Measurements from ENCODE around the gene APOBEC2.
A peak's percentile ranks its signal among the peaks of the same experiment; 100 is the strongest.

The APOBEC2 gene

GRCh38 chr6:41061196-41061726 lies 8.3 kb downstream of the APOBEC2 start:
- no peak for DNase-seq (ENCODE audit: low spot score)

- no peak for DNase-seq (ENCODE audit: low spot score)
These were observed 9.1 kb downstream of the APOBEC2 start for GRCh38 chr6:41062056-41062455.

GRCh38 chr6:41063884-41064285 lies 10.9 kb downstream of the APOBEC2 start:
- DNase-seq (ENCODE audit: low spot score): no peak

DNA sequence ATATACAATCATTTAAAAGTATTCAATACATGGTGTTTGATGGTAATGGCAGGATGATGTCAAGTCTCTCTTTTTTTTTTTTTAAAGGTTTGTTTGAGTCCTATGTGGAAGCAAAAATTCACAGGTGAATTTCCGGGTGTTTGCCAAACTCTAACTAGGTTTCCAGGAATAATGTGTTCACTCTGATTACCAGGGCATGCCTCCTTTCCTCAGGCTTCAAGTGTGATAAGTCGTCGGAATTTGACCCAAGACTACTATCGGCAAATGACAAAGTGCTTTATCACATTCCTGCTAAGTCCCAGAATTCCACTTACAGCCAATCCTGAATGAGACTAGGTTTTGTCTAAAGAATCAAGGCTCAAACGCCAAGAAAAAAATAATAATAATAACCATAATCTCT lies 11.8 kb downstream of the APOBEC2 start:
- no peak for DNase-seq (ENCODE audit: low spot score)

DNA sequence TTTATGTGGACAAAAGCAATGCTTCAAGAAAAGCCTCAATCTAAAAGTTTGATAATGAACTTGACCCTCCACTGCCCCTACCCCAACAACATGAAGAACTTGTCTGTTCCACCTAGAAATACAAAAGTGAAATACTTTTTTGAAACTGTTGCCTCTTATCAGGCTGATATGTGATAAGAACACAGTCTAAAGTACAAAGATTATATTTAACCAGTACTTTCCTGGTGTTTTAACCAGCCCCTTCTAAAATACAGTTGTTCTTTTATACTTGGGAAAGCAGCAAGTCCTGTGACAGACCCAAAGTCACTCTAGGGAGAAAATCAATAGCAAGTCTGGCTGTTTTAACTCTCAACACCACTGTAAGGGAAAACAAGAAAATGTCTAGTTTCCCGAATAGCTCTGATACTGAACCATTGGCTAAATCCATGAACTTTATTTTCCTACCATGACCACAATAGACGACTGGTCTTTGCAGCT lies 12.6 kb downstream of the APOBEC2 start:
- no peak for DNase-seq (ENCODE audit: low spot score)

GRCh38 chr6:41066867-41067304 lies 13.9 kb downstream of the APOBEC2 start:
- DNase-seq (ENCODE audit: low spot score): peak; percentile 59

DNA sequence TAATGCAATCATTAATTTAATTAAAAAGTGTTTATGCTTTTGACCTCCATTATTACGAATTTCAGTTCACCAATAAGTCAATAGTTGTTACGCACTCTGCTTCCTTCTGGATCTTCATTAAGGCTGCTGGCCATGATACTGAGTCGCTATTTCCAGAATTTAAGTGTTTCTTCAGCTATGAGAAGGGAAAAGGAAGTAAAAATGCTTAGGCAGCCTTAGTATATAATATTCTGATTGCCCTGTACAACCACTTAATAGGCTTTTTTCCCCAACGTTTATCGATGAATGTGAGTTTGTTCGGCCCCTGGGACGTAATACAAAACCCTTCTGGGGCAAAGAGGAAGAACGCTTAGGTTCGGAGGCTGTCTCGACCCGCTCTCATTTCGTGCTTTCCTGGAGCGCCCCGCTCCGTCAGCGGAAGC lies 18.5 kb downstream of the APOBEC2 start:
- no peak for DNase-seq (ENCODE audit: low spot score)

DNA sequence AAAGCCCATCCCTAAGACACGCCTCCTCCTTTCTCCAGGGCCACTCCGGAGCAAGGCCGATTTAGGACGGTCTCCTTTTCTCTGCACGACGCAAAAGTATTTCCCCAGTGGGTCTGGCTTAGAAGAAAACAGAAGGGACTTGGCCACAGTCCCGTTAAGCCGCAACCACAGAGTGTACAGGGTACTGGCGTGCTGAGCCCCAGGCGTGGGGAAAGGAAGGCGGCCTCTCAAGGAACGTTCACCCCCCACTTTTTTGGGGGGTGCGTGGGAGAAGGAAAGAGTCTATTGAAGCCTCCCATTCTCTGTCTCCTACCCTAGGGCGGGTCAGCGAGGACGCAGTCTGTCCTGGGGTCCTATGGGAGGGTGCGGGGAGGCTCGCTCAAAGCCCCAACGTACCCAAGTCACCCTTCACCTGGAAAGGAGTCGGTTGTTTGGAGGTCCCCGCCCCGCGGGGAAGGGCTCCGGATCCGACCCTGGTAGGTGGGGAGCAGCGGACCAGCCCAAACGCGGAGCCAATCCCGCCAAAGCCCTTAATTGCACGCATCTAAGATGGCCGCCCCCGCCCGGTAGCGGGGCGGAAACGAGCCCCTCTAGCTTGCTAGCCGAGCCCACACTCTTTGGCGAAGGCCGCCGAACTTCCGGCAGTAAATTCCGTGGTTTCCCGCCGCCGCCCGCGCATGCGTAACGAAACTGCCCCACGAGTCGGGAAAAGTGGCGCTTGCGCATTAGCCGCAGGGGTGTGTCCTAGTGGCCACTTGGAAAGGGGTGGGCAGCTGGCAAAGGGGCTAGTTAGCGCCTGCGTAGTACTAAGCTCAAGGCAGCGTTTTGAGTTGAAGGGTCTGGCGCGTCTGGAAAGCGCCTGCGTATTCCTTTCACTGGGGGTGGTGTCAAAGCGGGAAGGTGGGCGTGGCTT lies 19.2 kb downstream of the APOBEC2 start, which contains the start of gene OARD1:
OARD1 (minus strand) TSS at position 434 of the 913 bp plus-strand sequence. CDS start 722 bp downstream, outside the sequence.
- DNase-seq (ENCODE audit: low spot score): peak; percentile 97

GRCh38 chr6:41072836-41073202 lies 19.8 kb downstream of the APOBEC2 start, which contains the start of gene NFYA:
NFYA (plus strand) TSS chr6:41072974; CDS start chr6:41079090, 6,116 bp downstream.
- peak; percentile 97 for DNase-seq (ENCODE audit: low spot score)

DNA sequence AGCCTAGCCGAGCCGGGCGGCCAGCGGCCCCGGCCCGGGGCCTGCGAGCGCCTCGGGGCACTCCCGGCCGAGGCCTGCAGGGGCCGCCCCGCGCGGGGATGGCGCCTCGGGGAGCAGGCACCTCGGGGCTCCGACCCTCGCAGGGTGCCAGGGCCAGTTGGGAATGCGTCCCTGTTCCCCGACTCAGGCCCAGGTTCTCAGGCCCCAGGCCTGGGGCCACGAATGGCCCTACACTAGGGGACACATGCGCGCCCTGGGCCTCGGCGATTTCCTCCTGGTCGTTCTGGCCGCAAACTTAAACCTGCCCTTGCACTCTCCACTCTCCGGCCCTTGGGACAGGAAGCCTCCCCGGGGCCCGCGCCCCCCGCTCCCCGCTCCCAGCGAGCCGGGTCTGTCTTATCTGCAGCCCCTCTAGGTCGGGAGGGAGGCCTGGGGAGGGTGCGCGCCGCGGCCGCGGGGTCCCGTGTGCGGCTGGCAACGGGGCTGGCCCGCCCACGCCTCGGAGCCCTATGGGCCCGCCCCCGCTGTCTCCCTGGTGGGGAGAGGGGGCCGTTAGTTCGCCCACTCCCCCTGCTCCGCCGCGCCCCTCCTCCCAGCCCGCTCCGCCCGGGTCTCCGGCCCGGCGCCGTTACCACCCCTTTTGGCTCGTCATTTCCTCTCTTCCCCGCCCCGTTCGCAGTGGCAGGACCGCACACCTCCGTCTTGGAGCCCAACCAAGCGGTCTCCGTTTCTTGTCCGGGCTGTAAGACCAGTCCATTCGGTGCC lies 20.4 kb downstream of the APOBEC2 start:
- peak; percentile 84 for DNase-seq (ENCODE audit: low spot score)

GRCh38 chr6:41073968-41074691 lies 21.1 kb downstream of the APOBEC2 start:
- peak; percentile 14 for DNase-seq (ENCODE audit: low spot score)

DNA sequence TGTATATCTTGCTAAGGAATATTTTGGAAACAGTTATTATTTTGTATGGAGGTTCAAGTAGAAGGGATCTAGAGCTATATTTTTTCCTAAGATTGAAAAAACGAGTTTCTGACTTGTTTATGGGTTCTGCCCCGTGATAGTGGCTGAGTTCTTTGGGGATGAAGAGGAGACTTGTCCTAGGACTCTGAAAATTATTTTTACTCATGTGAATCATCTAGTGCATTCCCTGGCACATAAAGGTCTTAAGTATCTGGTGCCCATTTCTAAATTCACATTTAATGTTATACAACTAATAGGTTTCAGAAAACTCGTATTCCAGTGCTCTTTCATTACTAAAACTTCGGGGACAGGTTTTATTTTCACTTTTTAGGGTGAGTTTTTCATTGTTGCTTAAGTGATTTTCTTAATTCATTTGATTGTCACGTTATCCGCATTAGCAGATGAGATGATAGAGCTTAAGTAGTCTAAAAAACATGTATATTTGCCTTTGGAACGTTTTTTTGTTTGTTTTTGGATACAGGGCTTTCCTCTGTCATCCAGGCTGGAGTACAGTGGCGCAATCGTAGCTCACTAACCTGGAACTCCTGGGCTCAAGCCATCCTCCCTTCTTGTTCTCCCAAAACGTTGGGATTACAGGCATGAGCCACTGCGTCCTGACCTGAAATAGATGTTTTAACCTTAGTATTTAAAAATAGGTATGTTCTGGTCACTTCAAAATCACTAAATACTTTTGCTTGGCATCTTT lies 21.9 kb downstream of the APOBEC2 start:
- no peak for DNase-seq (ENCODE audit: low spot score)

- DNase-seq (ENCODE audit: low spot score): no peak
These were observed 22.9 kb downstream of the APOBEC2 start for GRCh38 chr6:41075651-41076626.

- DNase-seq (ENCODE audit: low spot score): no peak
These were observed 24.5 kb downstream of the APOBEC2 start for GRCh38 chr6:41077536-41077935.

DNA sequence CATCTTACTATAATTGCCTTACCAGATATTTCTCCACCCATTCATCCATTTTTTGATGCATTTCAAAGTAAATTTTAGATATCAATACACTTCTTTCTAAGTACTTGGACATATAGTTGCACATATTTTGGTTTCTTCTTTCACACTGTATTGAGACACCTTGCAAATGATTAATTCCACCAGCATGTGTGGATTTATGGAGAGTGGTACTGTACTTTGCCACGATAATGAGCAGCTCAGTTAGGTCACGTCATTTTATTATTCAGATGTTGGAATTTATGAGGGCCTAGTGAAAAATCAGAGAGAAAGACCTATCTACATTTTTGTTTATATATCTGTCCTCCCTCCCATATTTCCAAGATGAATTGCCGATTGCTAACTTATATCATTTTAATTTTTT lies 25.1 kb downstream of the APOBEC2 start:
- DNase-seq (ENCODE audit: low spot score): no peak

- DNase-seq (ENCODE audit: low spot score): no peak
These were observed 26.1 kb downstream of the APOBEC2 start for GRCh38 chr6:41079080-41079479.

DNA sequence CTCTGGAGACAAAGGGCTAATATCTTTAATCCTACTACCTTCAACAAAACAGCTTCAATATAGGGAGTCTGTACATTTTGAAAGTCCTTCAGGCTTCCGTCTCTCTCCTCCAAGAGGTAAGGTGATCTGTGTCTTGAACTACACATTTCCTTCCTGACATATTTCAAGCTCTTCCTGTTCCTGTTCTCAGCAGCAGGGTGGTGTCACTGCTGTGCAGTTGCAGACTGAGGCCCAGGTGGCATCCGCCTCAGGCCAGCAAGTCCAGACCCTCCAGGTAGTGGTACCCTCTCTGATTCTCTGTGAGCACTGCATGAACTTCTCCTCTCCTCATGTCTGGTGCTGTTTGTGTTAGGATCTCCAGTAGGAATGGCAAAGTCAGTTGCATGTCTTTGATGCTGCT lies 27.6 kb downstream of the APOBEC2 start:
- DNase-seq (ENCODE audit: low spot score): no peak

- no peak for DNase-seq (ENCODE audit: low spot score)
These were observed 30.1 kb downstream of the APOBEC2 start for GRCh38 chr6:41083072-41083471.

- no peak for DNase-seq (ENCODE audit: low spot score)
These were observed 32.2 kb downstream of the APOBEC2 start for GRCh38 chr6:41085182-41085581.

GRCh38 chr6:41088451-41088850 lies 35.4 kb downstream of the APOBEC2 start:
- no peak for DNase-seq (ENCODE audit: low spot score)
